ENCODE data around the gene ASTL. TPM values are rescaled to one million over a fixed set of nuclear protein-coding genes. Genes with fewer than 3 reads are reported as not detected.

ASTL gene
- total RNA-seq, 1 donor from 2014 or later: not detected

DNA sequence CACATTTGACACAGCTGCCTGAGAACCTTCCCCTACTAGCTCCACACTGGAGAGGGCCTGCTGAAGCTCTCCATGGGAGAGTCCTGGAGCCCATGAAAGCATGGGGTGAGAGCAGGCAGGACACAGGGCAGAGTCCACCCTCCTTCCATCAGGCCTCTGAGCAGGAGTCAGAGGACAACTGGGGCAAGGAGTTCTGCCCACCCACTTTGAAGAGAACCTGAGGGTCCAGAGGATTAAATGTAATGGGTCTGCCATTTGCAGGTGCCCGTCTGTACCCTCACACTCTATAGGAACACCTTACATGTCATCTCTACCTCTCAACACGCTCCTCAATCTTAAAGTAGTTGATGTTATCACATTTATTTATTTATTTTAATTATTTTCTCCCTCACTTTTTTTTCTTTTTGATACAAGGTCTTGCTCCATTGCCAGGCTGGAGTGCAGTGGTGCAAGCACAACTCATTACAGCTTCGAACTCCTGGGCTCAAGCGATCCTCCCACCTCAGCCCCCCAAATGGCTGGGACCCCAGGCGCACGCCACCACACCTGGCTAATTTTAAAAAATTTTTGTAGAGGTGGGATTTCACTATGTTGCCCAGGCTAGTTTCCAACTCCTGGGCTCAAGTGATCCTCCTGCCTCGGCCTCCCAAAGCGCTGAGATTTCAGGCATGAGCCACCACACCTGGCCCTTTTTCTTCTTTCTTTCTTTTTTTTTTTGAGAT is 32.1 kb downstream of the ASTL start:
- TF ChIP-seq, protein P1, sequence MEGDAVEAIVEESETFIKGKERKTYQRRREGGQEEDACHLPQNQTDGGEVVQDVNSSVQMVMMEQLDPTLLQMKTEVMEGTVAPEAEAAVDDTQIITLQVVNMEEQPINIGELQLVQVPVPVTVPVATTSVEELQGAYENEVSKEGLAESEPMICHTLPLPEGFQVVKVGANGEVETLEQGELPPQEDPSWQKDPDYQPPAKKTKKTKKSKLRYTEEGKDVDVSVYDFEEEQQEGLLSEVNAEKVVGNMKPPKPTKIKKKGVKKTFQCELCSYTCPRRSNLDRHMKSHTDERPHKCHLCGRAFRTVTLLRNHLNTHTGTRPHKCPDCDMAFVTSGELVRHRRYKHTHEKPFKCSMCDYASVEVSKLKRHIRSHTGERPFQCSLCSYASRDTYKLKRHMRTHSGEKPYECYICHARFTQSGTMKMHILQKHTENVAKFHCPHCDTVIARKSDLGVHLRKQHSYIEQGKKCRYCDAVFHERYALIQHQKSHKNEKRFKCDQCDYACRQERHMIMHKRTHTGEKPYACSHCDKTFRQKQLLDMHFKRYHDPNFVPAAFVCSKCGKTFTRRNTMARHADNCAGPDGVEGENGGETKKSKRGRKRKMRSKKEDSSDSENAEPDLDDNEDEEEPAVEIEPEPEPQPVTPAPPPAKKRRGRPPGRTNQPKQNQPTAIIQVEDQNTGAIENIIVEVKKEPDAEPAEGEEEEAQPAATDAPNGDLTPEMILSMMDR (IDR thresholded peaks at IDR 0.05; ENCODE audit: partially characterized antibody, unreplicated experiment): no peak
- H3K27ac Mint-ChIP-seq (ENCODE audit: unreplicated experiment): no peak overlapping the region
- H3K9me3 Mint-ChIP-seq (ENCODE audit: unreplicated experiment): peaks cover 5% of the 10 kb centered on the region
- H3K27me3 Mint-ChIP-seq (ENCODE audit: unreplicated experiment): peaks cover 5% of the 10 kb centered on the region
- no peak for DNase-seq
- H3K36me3 Mint-ChIP-seq (ENCODE audit: unreplicated experiment): peaks cover 10% of the 10 kb centered on the region
- H3K4me1 Mint-ChIP-seq (ENCODE audit: low read depth, unreplicated experiment): peaks cover 12% of the 10 kb centered on the region
- H3K4me3 Mint-ChIP-seq (ENCODE audit: unreplicated experiment): no peak overlapping the region

DNA sequence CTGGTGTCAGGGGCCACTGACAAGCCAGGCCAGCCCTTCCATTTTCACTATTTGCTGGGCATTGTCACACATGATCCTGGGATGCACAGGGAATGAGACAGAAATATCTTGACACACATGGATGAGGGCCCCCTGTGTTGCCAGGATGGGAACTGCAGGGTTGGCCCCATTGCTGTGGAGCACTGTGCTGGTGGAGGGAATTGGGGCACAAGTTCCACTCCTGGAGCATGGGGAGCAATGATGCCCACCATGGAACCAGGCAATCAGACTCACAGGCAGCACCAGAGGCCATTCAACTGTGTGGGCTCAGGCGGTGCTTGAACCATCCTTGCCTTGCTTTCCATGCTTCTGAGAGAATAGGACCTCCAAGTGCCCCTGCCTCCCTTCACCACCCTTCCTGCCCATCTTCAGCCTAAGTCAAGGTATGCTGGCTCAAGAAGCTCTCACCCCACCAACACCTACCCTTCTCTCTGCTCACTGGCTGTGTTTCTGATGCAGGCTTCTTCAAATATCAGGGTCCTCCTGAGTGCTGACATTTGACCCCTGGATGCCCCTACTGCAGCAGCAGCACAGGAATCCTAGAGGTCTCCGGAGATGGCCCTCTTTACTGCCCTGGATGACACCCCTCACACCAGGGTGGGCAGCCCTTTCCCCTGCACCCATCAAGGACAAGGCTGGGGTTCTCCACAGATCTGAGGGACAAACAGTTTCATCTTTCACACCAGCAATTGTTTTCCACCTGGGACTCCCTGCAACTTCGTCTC is 33.0 kb downstream of the ASTL start:
- TF ChIP-seq, protein P1 (IDR thresholded peaks at IDR 0.05; ENCODE audit: partially characterized antibody, unreplicated experiment): no peak
- H3K36me3 Mint-ChIP-seq (ENCODE audit: unreplicated experiment): peaks cover 10% of the 10 kb centered on the region
- H3K4me3 Mint-ChIP-seq (ENCODE audit: unreplicated experiment): peak overlapping the region; percentile 11
- peaks cover 16% of the 10 kb centered on the region for H3K4me1 Mint-ChIP-seq (ENCODE audit: low read depth, unreplicated experiment)
- H3K9me3 Mint-ChIP-seq (ENCODE audit: unreplicated experiment): peaks cover 5% of the 10 kb centered on the region
- DNase-seq: no peak
- H3K27ac Mint-ChIP-seq (ENCODE audit: unreplicated experiment): no peak overlapping the region
- peaks cover 5% of the 10 kb centered on the region for H3K27me3 Mint-ChIP-seq (ENCODE audit: unreplicated experiment)

DNA sequence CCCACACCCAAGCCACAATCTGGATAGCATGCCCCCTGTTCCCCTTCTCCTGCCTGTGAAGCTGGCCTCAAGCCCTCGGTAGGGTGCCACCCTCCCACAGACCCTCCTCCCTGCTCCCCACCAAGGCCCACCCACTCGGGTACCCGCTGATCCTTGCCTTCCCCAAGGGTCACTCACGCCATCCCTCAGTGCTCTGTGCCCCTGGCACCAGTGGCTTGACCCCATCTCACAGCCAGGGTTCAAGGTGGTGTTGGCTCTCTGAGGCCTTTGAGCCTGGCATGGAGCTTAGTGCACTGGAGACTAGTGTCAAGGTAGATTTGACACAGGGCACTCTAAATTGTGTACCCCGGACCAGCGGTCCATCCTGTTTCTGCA is 33.8 kb downstream of the ASTL start:
- Mint-ChIP-seq H3K4me1 (ENCODE audit: low read depth, unreplicated experiment) (peaks cover 16% of the 10 kb centered on the region), H3K36me3 (ENCODE audit: unreplicated experiment) (peaks cover 10% of the 10 kb centered on the region), H3K27me3 (ENCODE audit: unreplicated experiment) (peaks cover 5% of the 10 kb centered on the region), H3K4me3 (ENCODE audit: unreplicated experiment) (no peak overlapping the region), H3K9me3 (ENCODE audit: unreplicated experiment) (peaks cover 5% of the 10 kb centered on the region), H3K27ac (ENCODE audit: unreplicated experiment) (no peak overlapping the region)
- TF ChIP-seq, protein P1 (IDR thresholded peaks at IDR 0.05; ENCODE audit: partially characterized antibody, unreplicated experiment): no peak
- DNase-seq: no peak

DNA sequence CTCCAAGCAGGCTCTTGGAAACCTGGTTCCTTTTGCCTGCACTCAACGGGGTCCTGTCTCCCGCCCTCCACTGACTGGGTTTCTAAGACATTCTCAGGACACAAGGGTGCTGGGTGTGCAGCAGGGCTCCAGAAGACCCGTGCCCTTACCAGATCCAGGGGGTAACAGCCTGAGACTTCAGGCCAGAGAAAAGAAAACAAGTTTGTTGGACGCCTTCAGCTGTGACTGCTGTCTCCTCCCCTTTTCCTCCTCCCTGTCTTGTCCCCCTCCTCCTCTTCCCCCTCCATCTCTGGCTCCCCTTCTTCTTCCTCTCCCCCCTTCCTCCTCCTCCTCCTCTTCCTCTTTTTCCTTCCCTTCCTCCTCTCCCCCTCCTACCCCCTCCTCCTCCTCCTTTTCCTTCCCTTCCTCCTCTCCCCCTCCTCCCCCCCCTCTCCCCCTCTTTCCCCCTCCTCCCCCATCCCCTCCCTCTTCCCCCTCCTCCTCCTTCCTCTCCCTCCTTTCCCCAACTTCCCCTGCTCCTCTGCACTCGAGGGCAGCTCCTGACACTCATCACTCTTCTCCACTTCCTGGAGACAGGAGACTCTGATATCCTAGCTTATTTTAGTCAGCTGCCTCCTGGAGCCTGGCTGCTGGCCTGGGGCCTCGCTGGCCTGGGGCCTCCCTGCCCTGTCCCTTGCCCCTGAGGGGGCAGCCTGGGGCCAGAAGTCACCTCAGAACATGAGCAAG is 34.4 kb downstream of the ASTL start:
- Mint-ChIP-seq H3K4me3 (ENCODE audit: unreplicated experiment) (no peak overlapping the region), H3K4me1 (ENCODE audit: low read depth, unreplicated experiment) (peaks cover 11% of the 10 kb centered on the region), H3K27me3 (ENCODE audit: unreplicated experiment) (peaks cover 3% of the 10 kb centered on the region), H3K36me3 (ENCODE audit: unreplicated experiment) (peaks cover 10% of the 10 kb centered on the region), H3K27ac (ENCODE audit: unreplicated experiment) (no peak overlapping the region), H3K9me3 (ENCODE audit: unreplicated experiment) (peaks cover 5% of the 10 kb centered on the region)
- DNase-seq: no peak
- TF ChIP-seq, protein P1 (IDR thresholded peaks at IDR 0.05; ENCODE audit: partially characterized antibody, unreplicated experiment): no peak
